ENCODE measurements around the gene MRPS30. TPM values are rescaled to one million over a fixed set of nuclear protein-coding genes. Genes with fewer than 3 reads are reported as not detected.

MRPS30 gene
- total RNA-seq, 3 donors from 2014 or later, result 43.5 to 47.2 (median 46.1) TPM

DNA sequence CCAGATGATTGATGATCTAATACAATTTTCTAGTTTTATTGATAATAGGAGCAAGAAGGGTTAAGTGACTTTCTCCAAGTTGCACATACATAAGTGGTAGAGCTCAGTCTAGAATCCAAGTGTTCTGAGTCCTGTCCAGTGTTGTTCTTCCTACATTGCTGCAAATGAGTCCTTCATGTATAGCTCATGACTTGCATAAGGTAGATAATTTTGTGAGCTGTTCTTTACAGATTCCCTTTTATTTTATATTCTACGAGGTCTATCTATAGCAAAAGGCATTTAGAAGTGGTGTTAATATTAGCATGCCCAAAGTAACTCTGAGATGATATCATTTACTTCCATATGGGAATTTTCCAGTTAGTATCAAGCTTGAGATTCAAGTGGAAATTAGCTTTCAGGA lies 20.0 kb downstream of the MRPS30 start:
- TF ChIP-seq, protein P1, sequence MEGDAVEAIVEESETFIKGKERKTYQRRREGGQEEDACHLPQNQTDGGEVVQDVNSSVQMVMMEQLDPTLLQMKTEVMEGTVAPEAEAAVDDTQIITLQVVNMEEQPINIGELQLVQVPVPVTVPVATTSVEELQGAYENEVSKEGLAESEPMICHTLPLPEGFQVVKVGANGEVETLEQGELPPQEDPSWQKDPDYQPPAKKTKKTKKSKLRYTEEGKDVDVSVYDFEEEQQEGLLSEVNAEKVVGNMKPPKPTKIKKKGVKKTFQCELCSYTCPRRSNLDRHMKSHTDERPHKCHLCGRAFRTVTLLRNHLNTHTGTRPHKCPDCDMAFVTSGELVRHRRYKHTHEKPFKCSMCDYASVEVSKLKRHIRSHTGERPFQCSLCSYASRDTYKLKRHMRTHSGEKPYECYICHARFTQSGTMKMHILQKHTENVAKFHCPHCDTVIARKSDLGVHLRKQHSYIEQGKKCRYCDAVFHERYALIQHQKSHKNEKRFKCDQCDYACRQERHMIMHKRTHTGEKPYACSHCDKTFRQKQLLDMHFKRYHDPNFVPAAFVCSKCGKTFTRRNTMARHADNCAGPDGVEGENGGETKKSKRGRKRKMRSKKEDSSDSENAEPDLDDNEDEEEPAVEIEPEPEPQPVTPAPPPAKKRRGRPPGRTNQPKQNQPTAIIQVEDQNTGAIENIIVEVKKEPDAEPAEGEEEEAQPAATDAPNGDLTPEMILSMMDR (IDR thresholded peaks at IDR 0.05), result no peak
- H3K4me3 ChIP-seq, result no peak overlapping the region
- intact Hi-C loops (cut with DNase I, micrococcal nuclease), result no loop called here
- no peaks in the 10 kb centered on the region for H3K4me1 ChIP-seq (ENCODE audit: low read depth)
- ATAC-seq (no peak), DNase-seq (no peak)
- H3K9me3 ChIP-seq, result no peaks in the 10 kb centered on the region
- no peaks in the 10 kb centered on the region for H3K36me3 ChIP-seq (ENCODE audit: low read depth)

DNA sequence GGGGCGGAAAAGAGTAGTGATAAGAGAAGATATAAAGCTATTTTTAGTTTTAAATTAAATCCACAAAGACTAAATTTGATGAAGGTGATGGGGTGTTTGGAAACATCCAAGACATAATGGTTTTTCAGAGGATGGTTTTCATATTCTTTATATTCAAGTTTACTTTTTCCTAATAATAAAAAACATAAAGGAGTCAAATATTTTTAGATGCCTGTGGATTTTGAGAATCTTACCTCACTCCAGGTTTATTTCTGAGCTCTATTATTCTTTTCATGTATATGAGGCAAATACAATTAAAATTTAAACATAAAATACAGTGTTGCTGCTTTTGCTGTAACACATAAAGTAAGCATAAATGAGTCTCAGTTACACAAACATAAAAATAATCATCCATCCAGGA lies 22.2 kb downstream of the MRPS30 start:
- Histone ChIP-seq H3K36me3 (ENCODE audit: low read depth) (no peaks in the 10 kb centered on the region), H3K9me3 (no peaks in the 10 kb centered on the region), H3K4me3 (no peak overlapping the region), H3K4me1 (ENCODE audit: low read depth) (no peaks in the 10 kb centered on the region)
- TF ChIP-seq, protein P1 (IDR thresholded peaks at IDR 0.05), result no peak
- no peak for ATAC-seq
- intact Hi-C loops (cut with DNase I, micrococcal nuclease), result no loop called here
- no peak for DNase-seq

DNA sequence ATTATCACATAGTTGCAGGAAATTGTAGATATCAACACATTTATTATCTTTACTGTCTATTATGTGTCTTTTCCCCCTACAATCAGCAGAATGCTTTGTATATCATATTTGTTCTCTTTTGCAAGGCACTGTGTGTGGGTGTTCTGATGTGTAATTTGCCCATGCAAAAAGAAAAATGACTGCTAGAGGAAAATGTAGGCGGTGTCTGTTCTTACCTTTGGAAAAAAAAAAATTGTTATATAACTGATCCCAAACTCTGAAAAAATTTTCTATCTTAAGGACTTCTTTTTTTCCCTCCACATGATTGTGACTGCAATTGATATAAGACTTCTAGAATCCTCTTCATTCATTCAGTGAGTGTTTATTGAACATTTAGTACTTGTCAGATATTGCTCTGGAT lies 24.5 kb downstream of the MRPS30 start:
- TF ChIP-seq, protein P1 (IDR thresholded peaks at IDR 0.05), result no peak
- intact Hi-C loops (cut with DNase I, micrococcal nuclease), result no loop called here
- Histone ChIP-seq H3K9me3 (no peaks in the 10 kb centered on the region), H3K4me1 (ENCODE audit: low read depth) (no peaks in the 10 kb centered on the region), H3K4me3 (no peak overlapping the region), H3K36me3 (ENCODE audit: low read depth) (no peaks in the 10 kb centered on the region)
- DNase-seq, result no peak
- ATAC-seq, result no peak

DNA sequence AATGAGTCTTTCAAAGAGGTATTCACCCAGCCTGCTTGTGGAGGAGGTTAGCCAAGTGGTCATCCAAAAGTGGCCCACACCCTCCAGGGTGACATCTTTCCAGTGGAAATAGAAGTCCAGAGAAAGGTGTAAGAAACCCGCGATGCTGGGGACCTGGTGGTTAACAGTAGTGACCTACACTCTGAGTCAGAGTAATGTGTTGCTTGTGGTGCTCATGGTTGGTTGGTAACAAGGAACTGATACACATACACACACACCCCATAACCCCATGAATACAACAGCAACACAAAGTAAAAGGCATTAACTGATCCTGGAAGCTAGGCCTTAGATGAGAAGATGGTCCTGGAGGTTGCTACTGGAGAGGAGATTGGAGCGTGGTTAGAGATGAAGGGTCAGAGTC lies 26.9 kb downstream of the MRPS30 start:
- no peaks in the 10 kb centered on the region for H3K36me3 ChIP-seq (ENCODE audit: low read depth)
- peaks cover 10% of the 10 kb centered on the region for H3K9me3 ChIP-seq
- H3K4me1 ChIP-seq (ENCODE audit: low read depth), result no peaks in the 10 kb centered on the region
- TF ChIP-seq, protein P1 (IDR thresholded peaks at IDR 0.05), result no peak
- intact Hi-C loops (cut with DNase I, micrococcal nuclease), result no loop called here
- no peak overlapping the region for H3K4me3 ChIP-seq
- DNase-seq, result no peak
- ATAC-seq, result no peak

DNA sequence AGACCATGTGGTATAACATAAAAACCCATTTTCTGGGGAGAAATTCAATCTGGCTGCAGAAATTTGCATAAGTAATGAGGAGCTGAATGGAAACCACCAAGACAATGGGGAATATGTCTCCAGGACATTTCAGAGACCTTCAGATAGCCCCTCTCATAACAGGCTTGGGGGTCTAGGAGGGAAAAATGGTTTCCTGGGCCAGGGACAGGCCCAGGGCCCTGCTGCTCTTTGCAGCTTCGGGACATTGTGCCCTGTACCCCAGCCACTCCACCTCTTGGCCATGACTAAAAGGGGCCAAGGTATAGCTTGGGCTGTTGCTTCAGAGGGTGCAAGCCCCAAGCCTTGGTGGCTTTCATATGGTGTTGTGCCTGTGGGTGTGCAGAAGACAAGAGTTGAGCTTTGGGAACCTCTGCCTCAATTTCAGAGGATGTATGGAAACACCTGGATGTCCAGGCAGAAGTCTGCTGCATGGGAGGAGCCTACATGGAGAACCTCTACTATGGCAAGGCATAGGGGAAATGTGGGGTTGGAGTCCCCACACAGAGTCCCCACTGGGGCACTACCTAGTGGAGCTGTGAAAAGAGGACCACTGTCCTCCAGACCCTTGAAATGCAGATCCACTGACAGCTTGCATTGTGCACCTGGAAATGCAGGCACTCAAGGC lies 30.4 kb downstream of the MRPS30 start:
- H3K4me3 ChIP-seq, result no peak overlapping the region
- ATAC-seq (no peak), DNase-seq (no peak)
- no peaks in the 10 kb centered on the region for H3K36me3 ChIP-seq (ENCODE audit: low read depth)
- peaks cover 10% of the 10 kb centered on the region for H3K9me3 ChIP-seq
- H3K4me1 ChIP-seq (ENCODE audit: low read depth), result no peaks in the 10 kb centered on the region
- TF ChIP-seq, protein P1 (IDR thresholded peaks at IDR 0.05), result no peak
- intact Hi-C loops (cut with DNase I, micrococcal nuclease), result no loop called here

All from mucosa of descending colon (tissue), 3 donors.